Globus pallidus (tissue), 1 donor: Measurements from ENCODE around the gene GSTO2.
"Not testable (repeated sequence)": the region's sequence is repeated elsewhere in the genome, so short reads cannot be mapped to it uniquely, and the experiment has no call there.

Source experiments
- DNase-seq: peaks from one replicate; pipeline ENCODE4 v3.0.0-alpha.2; 2015; ENCODE audit warnings: low spot score

GSTO2 gene

DNA sequence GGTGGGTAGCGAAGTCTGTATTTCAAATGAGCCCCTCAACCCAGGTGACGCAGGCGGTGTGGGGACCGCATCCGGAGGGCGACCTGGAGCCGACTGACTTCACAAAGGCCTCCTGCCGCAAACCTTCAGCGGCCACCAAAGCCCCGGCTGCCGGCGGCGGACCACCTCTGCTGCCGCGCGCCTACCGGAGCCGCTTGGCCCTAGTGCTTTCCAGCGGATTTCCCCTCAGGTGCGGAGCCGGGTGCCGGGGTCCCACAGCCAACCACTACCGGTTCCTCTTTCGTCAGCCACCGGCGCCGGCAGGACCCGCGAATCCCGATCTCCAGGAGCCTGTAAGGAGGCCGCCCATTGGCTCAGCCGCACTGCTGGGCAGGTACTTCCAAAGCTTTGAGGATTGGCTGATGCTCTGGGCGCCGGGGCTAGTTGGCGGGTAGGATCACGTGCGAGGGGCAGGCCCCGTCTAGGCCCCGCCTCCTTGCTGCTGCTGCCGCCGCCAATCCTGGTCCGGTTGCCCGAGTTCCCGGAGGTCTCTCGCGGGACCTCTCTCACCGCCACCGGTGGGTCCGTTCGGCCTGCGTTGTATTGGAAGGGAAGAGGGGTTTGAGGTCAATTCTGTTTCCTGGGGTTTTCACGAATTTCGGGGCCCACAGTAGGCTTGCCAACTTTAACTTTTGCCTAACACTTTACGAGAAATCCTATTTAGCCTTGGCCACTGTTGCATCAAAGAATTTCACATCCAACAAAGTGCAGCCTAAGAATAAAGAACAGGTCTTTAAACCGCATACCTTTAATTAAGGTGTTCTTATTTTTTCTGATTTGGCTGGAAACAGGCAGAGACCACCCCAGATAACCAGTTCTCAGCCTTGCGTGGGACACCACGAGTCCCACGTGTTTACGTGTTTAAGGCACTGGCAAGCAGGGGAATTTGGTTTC is at the start of gene GSTO2:
Gene GSTO2 (plus strand): TSS at position 472 of the 933 bp plus-strand sequence. CDS start 5,732 bp downstream, outside the sequence.
- DNase-seq = peak; percentile 98

DNA sequence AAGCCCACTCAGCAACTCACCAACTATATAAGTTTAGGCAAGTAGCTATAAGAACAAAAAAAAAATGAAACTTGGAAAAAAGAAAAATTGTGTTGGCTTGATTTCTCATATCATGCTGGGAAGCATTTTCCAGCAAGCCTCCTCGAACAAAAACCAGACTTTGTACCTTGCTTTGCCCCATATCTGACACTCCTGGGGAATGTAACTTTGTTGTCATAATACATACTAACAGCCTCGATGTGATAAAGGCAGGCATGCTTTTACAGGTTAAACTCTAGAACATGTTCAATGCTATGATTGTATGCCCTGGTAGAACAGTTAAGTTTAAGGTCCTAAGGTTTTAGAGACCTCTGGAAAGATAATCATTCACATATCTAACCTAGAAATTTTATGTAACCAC is 48.5 kb upstream of the GSTO2 start:
- no peak for DNase-seq

DNA sequence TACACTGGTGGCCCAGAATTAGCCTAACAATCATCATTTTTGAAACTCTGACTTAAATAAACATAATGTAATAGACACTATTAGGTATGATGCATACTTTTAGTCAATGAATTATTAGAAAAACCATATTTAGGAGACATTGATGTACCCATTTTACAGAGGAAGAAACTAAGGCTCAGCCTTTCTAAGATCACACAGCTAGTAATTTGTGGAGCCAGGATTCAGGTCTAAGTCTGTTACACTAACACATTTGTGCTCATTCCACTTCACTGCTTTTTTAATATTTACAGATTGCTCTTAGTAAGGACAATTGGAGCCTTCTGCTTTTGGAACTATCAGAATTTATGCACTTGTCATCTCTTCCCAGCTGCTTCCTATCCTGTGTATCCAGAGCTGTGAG is 45.7 kb upstream of the GSTO2 start:
- DNase-seq = no peak

DNA sequence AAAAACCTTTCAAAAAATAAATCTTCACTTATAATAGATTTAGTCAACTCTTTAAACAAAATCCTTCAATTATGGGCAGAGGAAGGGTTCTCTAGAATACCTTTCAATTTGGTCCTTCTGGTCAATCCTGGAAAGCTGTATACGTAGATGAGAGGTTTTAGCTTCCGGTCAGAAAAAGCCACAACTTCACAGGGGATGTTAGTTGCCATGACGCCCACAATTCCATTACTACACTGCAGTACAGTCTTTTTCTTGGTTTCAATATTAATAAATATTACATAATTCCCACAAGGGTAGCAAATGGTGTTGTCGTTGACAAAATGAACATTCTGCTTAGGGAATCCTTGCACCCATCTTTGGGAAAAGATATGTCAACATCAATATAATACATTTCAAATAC is 38.5 kb upstream of the GSTO2 start:
- no peak for DNase-seq

DNA sequence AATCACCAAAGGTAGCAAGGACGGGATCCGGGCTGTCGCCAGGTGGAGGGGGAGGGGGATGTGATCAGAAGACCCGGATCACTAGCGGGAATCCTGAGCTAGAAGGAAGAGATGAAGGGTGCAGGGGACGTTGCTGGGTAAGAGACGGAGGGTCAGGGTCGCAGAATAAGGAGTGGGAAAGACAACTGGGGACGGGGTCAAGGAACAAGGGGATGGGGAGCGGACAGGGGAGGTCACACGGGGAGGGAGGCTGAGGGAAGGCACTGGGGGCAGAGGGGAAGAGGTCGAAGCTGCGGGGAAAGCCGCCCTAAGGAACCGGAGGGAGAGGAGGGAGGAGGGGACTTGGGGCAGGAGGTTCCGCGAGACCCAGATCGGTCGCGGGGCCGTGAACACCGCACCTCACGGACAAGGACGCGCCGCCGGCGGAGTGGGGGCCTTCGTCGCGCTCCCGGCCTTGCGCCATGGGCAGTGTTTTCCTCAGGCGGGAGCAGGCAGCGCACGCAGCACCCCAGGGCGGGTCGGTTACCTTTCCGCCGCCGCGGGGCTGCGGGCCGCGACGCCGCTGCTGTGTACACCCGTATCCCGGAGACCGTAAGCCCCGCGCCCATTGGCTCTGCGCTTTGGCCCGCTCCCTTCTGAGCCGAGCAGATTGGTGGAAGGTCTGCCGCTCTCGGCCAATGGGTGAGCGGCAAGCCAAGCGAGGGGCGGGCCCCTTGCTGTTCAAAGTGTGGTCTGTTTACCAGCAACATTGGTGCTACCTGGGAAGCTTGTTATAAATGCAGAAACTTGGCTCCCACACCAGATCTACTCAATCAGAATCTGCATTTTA is 37.0 kb upstream of the GSTO2 start, which contains the start of gene CFAP43:
Gene CFAP43 (minus strand): TSS at position 581 of the 829 bp plus-strand sequence. CDS start 118 bp downstream, at position 463.
- peak; percentile 94 for DNase-seq

DNA sequence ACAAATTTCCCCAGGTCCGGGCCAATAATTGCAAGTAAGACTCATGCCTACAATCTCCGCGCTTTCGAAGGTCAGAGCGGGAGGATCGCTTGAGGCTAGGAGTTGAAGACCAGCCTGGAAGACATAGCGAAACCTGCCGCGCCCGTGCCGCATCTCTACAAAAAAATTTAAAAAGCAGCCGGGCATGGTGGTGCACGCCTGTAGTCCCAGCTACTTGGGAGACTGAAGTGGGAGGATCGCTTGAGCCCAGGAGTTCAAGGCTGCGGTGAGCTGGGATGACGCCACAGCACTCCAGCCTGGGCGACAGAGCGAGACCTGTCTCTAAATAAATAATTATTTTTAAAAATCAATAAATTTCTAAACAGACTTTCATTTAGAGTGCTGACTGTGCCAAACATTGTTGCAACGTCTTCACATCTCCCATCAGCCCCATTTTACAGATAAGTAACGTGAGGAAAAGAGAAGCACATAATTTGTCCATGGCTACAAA is 36.3 kb upstream of the GSTO2 start:
- DNase-seq = no peak

DNA sequence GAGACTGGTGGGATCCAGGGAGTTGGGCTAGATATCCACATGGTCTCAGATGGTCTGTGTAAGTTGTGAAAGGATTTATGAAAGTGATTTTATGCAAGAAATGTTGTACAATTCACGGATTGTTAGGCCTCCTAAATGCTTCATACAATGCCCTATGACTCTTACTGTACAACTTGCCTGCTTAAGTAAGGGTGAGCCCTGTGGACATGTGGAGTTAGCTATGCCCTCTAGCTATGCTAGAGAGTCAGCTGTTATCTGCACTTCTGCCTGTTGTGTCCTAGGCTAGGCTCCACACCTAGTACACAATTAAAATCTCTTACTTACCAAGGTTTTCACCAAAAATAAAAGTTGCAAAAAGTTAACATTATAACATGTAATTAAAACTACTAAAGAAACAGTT is 35.2 kb upstream of the GSTO2 start:
- DNase-seq = no peak

DNA sequence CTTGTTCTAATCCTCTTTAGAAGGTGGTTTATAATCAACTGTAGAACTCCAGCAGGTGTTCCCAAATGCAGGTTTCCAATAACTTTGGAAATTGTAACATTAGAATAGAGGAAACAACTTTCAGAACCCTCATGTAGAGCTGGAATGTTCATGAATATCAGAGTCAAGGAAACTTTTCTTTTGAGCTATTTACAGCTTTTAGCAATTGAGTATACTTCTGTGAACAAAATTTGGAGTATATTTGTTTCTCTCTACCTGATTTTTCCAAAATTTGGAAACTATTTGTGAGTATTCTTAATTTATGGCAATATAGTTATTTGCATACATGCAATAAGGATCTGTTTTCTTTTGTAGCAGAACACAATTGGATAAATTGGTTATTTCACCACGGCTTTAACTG is 34.0 kb upstream of the GSTO2 start:
- DNase-seq = no peak

DNA sequence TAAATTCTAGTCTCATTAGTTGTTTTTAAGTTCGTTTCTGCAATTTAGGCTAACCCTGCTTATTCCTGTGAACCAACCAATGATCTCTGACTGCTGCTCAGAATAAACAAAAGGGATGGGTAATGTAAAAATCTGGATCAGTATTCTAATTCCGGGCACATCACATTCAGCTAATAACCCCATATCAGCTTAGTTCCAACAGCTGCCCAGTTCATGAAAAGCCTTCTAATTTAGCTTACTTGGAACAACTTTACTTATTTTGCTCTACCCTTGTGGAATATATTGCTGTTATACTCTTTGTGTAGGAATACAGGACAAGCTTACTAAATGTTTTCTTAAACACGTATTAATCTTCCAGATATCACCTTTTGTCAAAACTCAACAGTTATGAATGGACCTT is 33.2 kb upstream of the GSTO2 start:
- no peak for DNase-seq

DNA sequence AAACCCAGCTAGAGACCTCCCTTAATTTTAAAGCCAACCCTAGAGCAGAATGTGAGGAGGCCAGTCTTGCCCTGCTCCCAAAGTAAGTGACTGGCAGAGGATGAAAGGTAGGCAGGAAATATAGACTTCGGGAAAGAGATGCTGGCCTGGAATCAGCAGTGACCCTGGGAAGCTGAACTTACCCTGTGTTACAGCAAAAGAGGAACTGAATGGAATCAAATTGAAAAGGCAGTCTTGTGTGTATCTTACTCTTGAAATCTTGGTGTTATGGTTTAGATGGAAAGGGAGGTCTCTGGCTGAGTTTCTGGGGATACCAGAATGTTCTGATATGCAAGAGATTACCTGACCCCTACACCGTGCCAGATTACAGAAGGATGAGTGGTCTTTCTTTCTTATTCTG is 28.9 kb upstream of the GSTO2 start:
- DNase-seq = no peak

DNA sequence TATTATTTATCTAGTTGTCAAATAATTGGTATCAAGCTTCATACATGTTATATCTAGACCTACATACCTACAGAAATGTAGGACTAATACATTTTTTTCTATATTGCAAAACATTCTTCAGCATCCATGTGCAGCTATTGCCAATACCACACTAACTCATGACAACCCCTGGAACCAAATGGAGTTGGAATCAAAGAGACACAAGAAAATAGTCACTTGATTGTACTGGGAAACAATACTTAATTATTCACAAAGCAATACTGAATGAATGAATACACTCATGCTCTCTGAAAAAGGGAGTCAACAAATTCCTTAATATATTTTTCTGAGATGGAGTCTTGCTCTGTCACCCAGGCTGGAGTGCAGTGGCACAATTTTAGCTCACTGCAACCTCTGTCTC is 26.4 kb upstream of the GSTO2 start:
- peak; percentile 88 for DNase-seq

DNA sequence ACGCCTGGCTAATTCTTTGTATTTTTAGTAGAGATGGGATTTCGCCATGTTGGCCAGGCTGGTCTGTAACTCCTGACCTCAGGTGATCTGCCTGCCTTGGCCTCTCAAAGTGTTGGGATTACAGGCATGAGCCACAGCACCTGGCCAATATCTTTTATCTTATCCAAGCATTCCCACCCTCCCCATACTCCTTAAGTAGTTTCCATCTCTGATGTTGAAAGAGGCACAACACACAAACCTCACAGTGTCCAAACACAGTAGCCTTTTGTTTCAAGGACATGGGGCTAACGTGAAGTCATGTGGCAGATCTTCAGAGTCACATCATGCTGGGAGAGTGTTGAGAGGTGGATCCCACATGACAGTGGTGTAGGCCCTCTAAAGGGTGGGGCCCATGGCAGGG is 26.0 kb upstream of the GSTO2 start:
- DNase-seq = peak; percentile 77

DNA sequence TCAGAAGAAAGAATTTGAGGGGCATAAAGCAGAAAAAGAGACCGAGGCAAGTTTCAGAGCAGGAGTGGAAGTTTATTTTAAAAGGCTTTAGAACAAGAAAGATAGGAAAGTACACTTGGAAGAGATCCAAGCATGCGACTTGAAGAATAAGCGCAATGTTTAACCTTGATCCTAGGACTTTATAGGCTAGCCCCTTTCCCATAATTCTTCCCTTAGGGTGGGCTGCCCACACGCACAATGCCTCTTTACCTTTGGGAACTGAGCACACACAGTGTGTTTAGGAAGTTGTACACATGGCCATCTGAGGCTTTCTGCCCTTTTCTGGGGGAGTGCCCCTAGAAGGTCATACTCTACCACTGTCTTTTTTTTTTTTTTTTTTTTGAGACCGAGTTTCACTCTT is 25.5 kb upstream of the GSTO2 start:
- no peak for DNase-seq

DNA sequence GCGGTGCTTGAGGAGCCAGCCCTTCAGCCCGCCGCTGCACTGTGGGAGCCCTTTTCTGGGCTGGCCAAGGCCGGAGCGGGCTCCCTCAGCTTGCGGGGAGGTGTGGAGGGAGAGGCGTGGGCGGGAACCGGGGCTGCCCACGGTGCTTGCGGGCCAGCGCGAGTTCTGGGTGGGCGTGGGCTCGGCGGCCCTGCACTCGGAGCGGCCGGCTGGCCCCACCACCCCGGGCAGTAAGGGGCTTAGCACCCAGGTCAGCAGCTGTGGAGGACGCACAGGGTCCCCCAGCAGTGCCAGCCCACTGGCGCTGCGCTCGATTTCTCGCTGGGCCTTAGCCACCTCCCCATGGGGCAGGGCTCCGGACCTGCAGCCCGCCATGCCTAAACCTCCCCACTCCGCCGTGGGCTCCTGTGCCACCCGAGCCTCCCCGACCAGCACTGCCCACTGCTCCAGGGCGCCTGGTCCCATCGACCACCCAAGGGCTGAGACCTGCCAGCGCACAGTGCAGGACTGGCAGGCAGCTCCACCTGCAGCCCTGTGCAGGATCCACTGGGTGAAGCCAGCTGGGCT is 23.8 kb upstream of the GSTO2 start:
- no peak for DNase-seq

DNA sequence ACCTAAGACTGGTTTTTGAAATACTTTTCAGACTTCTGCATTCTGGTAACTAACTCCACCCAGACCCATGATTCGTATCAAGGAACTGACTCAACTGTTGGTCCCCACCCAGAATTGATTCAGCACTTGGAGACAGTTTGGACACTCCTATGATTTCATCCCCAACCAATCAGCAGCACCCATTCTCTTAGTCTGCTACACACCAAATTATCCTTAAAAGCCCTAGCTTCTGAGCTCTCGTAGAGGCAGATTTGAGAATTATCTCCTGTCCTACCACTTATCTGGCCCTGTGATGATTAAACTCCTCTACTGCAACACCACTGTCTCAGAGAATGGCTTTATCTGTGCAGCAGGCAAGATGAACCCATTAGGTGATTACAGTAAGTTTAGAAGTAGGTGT is 22.0 kb upstream of the GSTO2 start:
- DNase-seq = no peak

DNA sequence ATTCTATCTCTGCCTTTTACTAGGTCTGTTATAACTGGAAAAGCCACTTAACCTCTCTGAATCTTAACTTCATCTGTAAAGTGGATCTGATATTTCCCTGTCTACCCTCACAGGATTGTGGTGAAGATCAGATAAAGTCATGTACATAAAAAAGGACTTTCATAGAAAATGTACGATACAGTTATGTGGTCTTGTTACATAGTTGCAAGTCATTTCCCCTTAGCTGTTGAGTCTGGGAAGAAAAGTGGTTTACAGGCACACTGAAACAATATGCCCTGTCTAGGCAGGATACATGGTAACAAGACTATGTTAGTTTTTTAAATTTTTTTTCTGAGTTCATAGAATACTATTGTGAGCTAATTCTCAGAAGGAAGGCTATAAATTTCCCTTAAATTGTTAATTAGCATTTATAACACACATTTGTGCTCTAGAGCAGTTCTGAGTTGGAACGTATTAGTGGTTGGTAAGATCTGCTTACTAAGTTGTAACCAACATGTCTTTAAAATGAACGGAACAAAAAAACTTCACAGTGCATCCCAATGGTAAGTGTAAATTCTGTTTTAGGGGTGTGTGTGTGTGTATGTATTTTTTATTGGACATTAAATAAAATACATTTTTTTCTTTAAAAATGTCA is 21.4 kb upstream of the GSTO2 start:
- no peak for DNase-seq

DNA sequence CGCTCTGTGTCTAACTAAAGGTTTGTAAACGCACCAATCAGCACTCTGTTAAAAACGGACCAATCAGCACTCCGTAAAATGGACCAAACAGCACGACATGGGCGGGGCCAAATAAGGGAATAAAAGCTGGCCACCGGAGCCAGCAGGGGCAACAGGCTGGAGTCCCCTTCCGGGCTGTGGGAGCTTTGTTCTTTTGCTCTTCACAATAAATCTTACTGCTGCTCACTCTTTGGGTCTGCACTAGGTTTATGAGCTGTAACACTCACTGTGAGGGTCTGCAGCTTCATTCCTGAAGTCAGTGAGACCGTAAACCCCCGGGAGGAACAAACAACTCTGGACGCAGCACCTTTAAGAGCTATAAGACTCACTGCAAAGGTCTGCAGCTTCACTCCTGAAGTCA is 20.1 kb upstream of the GSTO2 start:
- not testable (repeated sequence) for DNase-seq

DNA sequence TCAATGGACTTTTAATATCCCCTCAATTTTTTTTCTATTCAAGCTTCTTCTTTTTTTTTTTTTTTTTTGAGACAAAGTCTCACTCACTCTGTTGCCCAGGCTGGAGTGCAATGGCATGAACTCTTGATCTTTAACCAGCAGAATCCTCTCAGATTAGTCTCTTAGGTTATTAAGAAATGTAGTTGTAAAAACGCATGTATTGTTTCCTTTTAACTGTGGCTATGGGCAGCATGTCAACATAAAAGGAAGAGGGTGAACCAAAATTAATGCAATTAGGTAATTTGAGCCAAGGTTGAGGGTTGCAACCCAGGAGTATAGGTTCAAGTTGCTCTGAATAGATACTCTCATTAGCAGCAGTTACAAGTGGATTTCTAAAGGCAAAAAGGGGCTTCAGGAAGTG is 18.6 kb upstream of the GSTO2 start:
- DNase-seq = no peak

DNA sequence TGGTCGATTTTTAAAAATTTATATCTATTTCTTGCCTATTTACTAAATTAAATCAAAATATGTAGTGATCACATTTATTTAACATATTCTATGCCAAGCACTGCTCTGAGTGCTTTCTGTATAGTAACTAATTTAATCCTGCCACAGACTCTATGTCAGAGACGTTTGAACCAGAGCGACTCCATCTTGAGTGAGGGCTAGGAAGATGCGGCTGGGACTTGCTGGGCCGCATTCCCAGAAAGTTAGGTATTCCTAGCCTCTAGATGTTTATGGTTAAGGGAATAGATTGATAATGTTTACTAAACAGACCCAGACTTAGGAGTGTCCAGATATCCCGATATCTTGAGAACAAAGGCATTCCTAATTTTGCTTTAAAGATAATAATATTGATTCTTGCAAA is 17.5 kb upstream of the GSTO2 start:
- DNase-seq = no peak

DNA sequence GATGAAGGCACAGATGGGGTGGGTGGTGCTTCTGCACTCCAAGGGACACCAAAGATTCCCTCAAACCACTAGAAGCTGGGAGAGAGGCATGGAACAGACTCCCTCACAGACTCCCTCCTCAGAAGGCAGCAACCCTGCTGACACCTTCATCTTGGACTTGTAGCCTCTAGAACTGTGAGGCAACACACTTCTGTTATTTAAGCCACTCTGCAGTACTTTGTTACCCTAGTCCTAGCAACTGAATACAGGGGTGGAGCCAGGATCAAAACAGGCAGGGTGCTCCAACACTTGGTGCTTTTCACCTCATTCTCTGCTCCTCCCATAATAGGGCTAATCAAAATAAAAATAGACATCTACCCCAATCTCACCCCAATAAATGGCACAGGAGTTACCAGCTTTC is 16.6 kb upstream of the GSTO2 start:
- DNase-seq = no peak

DNA sequence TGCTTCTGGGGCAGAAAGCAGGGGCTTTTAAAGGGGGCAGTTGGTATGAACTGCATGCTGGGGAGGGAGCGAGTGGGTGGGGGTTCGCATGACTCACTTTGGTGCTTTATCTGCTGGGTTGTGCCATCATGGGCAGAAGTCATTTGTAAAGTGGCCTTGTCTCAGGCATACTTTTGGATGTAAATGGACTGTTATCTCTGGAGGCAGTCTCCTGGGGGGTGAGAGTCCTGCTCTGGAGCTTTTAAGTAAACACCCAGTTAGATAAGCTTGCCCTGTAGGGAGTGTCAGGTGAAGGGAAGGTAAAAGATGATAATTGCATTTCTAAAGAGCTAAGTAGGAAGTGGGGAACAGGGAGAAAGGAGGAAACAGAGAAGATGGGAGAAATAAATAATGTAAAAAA is 15.9 kb upstream of the GSTO2 start:
- DNase-seq = no peak
